Kidney (tissue), 14 donors: Measurements from ENCODE around the gene DOK6. TPM values are rescaled to one million over a fixed set of nuclear protein-coding genes. Genes with fewer than 3 reads are reported as not detected.

Experiments used
- DNase-seq, 5 donors: peaks; one replicate each; pipeline ENCODE4 v3.0.0-alpha.2; 2013 to 2020
- FAIRE-seq: peaks from 2 replicates; lab custom pipeline; 2012; peaks lifted over from hg19 to GRCh38; lab: Jason Lieb, UNC
- H3K27ac ChIP-seq, 2 donors: one replicate each; pipeline ENCODE4 v1.7.0; 2013; ENCODE audit warnings: low read depth in 2 of 2, low read length in 2 of 2, inconsistent platforms in 1 of 2
- H3K27me3 ChIP-seq: one replicate; pipeline ENCODE4 v1.7.1; 2013; ENCODE audit warnings: low read length, inconsistent platforms; ENCODE audit not compliant: control insufficient read depth, insufficient read depth
- H3K36me3 ChIP-seq, 3 donors: one replicate each; pipeline versions ENCODE4 v1.7.0 to v1.7.1; 2013; ENCODE audit warnings: low read length in 3 of 3, control low read depth in 1 of 3, inconsistent platforms in 1 of 3; ENCODE audit not compliant: insufficient read depth in 3 of 3, control insufficient read depth in 2 of 3
- H3K4me1 ChIP-seq, 3 donors: one replicate each; pipeline versions ENCODE4 v1.7.0 to v1.7.1; 2013; ENCODE audit warnings: low read length in 3 of 3, inconsistent platforms in 1 of 3, low read depth in 1 of 3; ENCODE audit not compliant: control insufficient read depth in 2 of 3, insufficient read depth in 2 of 3
- H3K4me3 ChIP-seq, 3 donors: one replicate each; pipeline versions ENCODE4 v1.7.0 to v1.8.1; 2013; ENCODE audit warnings: low read length in 3 of 3, control low read depth in 1 of 3, inconsistent platforms in 1 of 3
- H3K9ac ChIP-seq, 3 donors: one replicate each; pipeline versions ENCODE4 v1.7.0 to v1.7.1; 2013; ENCODE audit warnings: low read length in 3 of 3, control low read depth in 1 of 3, inconsistent platforms in 1 of 3
- H3K9me3 ChIP-seq, 3 donors: one replicate each; pipeline versions ENCODE4 v1.7.0 to v1.7.1; 2013; ENCODE audit warnings: low read length in 3 of 3, control low read depth in 1 of 3, inconsistent platforms in 1 of 3; ENCODE audit not compliant: control insufficient read depth in 2 of 3, insufficient read depth in 1 of 3
- CTCF ChIP-seq: IDR thresholded peaks from 3 replicates; pipeline ENCODE4 v1.5.1; 2012; ENCODE audit warnings: mild to moderate bottlenecking, moderate library complexity, borderline replicate concordance; ENCODE audit not compliant: insufficient read depth; ENCODE audit errors: extremely low read depth
- intact Hi-C: fragments of 100-400 bp; cut with DNase I; formaldehyde crosslinking; loops from one replicate; pipeline ENCODE4 v1.11.1; 2022
- polyA plus RNA-seq: library from polyadenylated mRNA; stranded (reverse); fragments of 350-450 nt; fragmentation: Illumina TruSeq; extraction: RNeasy Lipid Tissue Mini Kit (QIAGEN cat#74804); gene quantifications from one replicate; pipeline ENCODE4 v1.2.3, GENCODE V29; 2014; ENCODE audit warnings: low read depth, low replicate concordance; ENCODE audit not compliant: insufficient read depth
- total RNA-seq: library from RNA; stranded (reverse); fragmentation: NEBNext Ultra II Directional; extraction: Animal tissue kit (Norgen Biotek cat#: 25700); gene quantifications from one replicate; pipeline ENCODE4 v1.2.1, GENCODE V29; 2021
- donor health status: control.
- donor health status: control.
- donor health status: control.
- donor health status: control.
- donor health status: control.
- donor health status: DM: yes; HTN: yes; CAD: no.
- donor health status: Normal renal cell carcinoma (clear cell type).

The DOK6 gene
- total and polyA plus RNA-seq, 2 donors from 2014 or later, result 3.8 to 4.6 TPM

GRCh38 chr18:69588301-69588700, 187.6 kb downstream of the DOK6 start:
- no peaks in the 10 kb centered on the region for H3K4me1 ChIP-seq
- no peaks in the 10 kb centered on the region for H3K36me3 ChIP-seq
- no peak overlapping the region for H3K9ac ChIP-seq
- H3K27me3 ChIP-seq, result no peaks in the 10 kb centered on the region
- no peak for TF ChIP-seq CTCF
- intact Hi-C loops, result no loop called here
- H3K4me3 ChIP-seq, result no peak overlapping the region
- DNase-seq (no peak), FAIRE-seq (no peak)
- H3K27ac ChIP-seq, result no peak overlapping the region
- H3K9me3 ChIP-seq, result no peaks in the 10 kb centered on the region

GRCh38 chr18:69590150-69590549, 189.5 kb downstream of the DOK6 start:
- no peaks in the 10 kb centered on the region for H3K9me3 ChIP-seq
- TF ChIP-seq CTCF, result no peak
- no peaks in the 10 kb centered on the region for H3K4me1 ChIP-seq
- no peak overlapping the region for H3K27ac ChIP-seq
- no peak overlapping the region for H3K9ac ChIP-seq
- H3K36me3 ChIP-seq, result no peaks in the 10 kb centered on the region
- FAIRE-seq (no peak), DNase-seq (no peak)
- no peak overlapping the region for H3K4me3 ChIP-seq
- no peaks in the 10 kb centered on the region for H3K27me3 ChIP-seq
- intact Hi-C loops, result no loop called here

GRCh38 chr18:69596345-69596744, 195.7 kb downstream of the DOK6 start:
- intact Hi-C loops, result no loop called here
- Histone ChIP-seq H3K4me3 (no peak overlapping the region), H3K36me3 (no peaks in the 10 kb centered on the region), H3K27ac (no peak overlapping the region), H3K27me3 (no peaks in the 10 kb centered on the region), H3K4me1 (no peaks in the 10 kb centered on the region), H3K9me3 (peaks cover 0 to 9% (median 0%) of the 10 kb centered on the region in 3 donors), H3K9ac (no peak overlapping the region)
- DNase-seq (no peak), FAIRE-seq (no peak)
- TF ChIP-seq CTCF, result no peak

- H3K9me3 ChIP-seq, result peaks cover 0 to 9% (median 0%) of the 10 kb centered on the region in 3 donors
- no peaks in the 10 kb centered on the region for H3K36me3 ChIP-seq
- H3K9ac ChIP-seq, result no peak overlapping the region
- H3K27ac ChIP-seq, result no peak overlapping the region
- no peaks in the 10 kb centered on the region for H3K27me3 ChIP-seq
- DNase-seq (no peak), FAIRE-seq (no peak)
- no peaks in the 10 kb centered on the region for H3K4me1 ChIP-seq
- intact Hi-C loops, result no loop called here
- no peak for TF ChIP-seq CTCF
- H3K4me3 ChIP-seq, result no peak overlapping the region
These were observed 196.9 kb downstream of the DOK6 start for GRCh38 chr18:69597561-69597960.
